Neural crest cell (in vitro differentiated cells): Measurements from ENCODE around the gene ESR2. TPM values are rescaled to one million over a fixed set of nuclear protein-coding genes. Genes with fewer than 3 reads are reported as not detected.
"Not testable (repeated sequence)": the region's sequence is repeated elsewhere in the genome, so short reads cannot be mapped to it uniquely, and the experiment has no call there.

ENCODE experiments used
- DNase-seq: peaks from one replicate; pipeline ENCODE4 v3.0.0; 2021; ENCODE audit warnings: low read depth, mixed read lengths, low spot score
- H3K27ac Mint-ChIP-seq: one replicate; pipeline ENCODE4 v1.8.0; 2021; ENCODE audit warnings: mild to moderate bottlenecking, mixed read lengths; ENCODE audit not compliant: unreplicated experiment
- H3K27me3 Mint-ChIP-seq: 2 replicates; pipeline ENCODE4 v1.8.0; 2021; ENCODE audit warnings: low read depth, mild to moderate bottlenecking, mixed read lengths
- H3K36me3 Mint-ChIP-seq: 2 replicates; pipeline ENCODE4 v1.8.0; 2021; ENCODE audit warnings: low read depth, mild to moderate bottlenecking, mixed read lengths
- H3K4me1 Mint-ChIP-seq: 2 replicates; pipeline ENCODE4 v1.8.0; 2021; ENCODE audit warnings: mixed read lengths
- H3K4me3 Mint-ChIP-seq: one replicate; pipeline ENCODE4 v1.8.0; 2021; ENCODE audit warnings: mild to moderate bottlenecking, mixed read lengths
- H3K9me3 Mint-ChIP-seq: 2 replicates; pipeline ENCODE4 v1.8.0; 2021; ENCODE audit warnings: mixed read lengths
- CTCF ChIP-seq: fragments of 200-600 bp; sonication (generic); conservative IDR thresholded peaks from 2 replicates; pipeline ENCODE4 v1.5.0; 2021; ENCODE audit warnings: antibody characterized with exemption, mild to moderate bottlenecking
- total RNA-seq: library from RNA; stranded (reverse); gene quantifications from 2 replicates; pipeline ENCODE4 v1.2.1, GENCODE V29; 2021

Gene ESR2
- total RNA-seq, 1 donor from 2014 or later: 0.33 TPM

GRCh38 chr14:64119500-64119899 is 174.7 kb downstream of the ESR2 start:
- peak overlapping the region; percentile 58 for H3K27ac Mint-ChIP-seq
- DNase-seq: no peak
- H3K9me3 Mint-ChIP-seq: no peaks in the 10 kb centered on the region
- no peak for TF ChIP-seq CTCF
- no peak overlapping the region for H3K4me3 Mint-ChIP-seq
- peaks cover 14% of the 10 kb centered on the region for H3K36me3 Mint-ChIP-seq
- no peaks in the 10 kb centered on the region for H3K27me3 Mint-ChIP-seq
- H3K4me1 Mint-ChIP-seq: no peaks in the 10 kb centered on the region

- H3K27me3 Mint-ChIP-seq: no peaks in the 10 kb centered on the region
- no peak overlapping the region for H3K4me3 Mint-ChIP-seq
- no peaks in the 10 kb centered on the region for H3K9me3 Mint-ChIP-seq
- TF ChIP-seq CTCF: no peak
- H3K4me1 Mint-ChIP-seq: no peaks in the 10 kb centered on the region
- DNase-seq: no peak
- H3K27ac Mint-ChIP-seq: no peak overlapping the region
- H3K36me3 Mint-ChIP-seq: peaks cover 14% of the 10 kb centered on the region
Observed at GRCh38 chr14:64118892-64119291, 175.3 kb downstream of the ESR2 start.

DNA sequence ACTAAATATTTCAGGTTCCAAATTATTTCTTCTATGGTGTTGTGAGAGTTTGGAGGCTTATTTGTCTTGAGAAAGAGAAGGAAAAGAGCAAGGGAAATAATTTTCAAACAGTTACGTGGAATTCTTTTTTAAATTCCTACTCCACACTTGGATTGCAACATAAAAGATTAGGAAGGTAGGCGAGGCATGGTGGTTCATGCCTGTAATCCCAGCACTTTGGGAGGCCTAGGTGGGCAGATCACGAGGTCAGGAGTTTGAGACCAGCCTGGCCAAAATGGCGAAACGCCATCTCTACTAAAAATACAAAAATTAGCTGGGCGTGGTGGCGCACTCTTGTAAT is 175.8 kb downstream of the ESR2 start:
- not testable (repeated sequence) for H3K27me3 Mint-ChIP-seq, H3K4me1 Mint-ChIP-seq, H3K9me3 Mint-ChIP-seq, DNase-seq, H3K4me3 Mint-ChIP-seq
- Mint-ChIP-seq H3K27ac (peak overlapping the region; percentile 89), H3K36me3 (peaks cover 11% of the 10 kb centered on the region)

- no peak for DNase-seq
- Mint-ChIP-seq H3K9me3 (no peaks in the 10 kb centered on the region), H3K27me3 (no peaks in the 10 kb centered on the region)
Observed at GRCh38 chr14:64117671-64118402, 176.3 kb downstream of the ESR2 start.

GRCh38 chr14:64115401-64115800 is 178.8 kb downstream of the ESR2 start:
- no peaks in the 10 kb centered on the region for H3K9me3 Mint-ChIP-seq
- H3K36me3 Mint-ChIP-seq: peaks cover 6% of the 10 kb centered on the region
- no peak overlapping the region for H3K4me3 Mint-ChIP-seq
- no peaks in the 10 kb centered on the region for H3K27me3 Mint-ChIP-seq
- DNase-seq: no peak
- H3K27ac Mint-ChIP-seq: no peak overlapping the region
- TF ChIP-seq CTCF: no peak
- no peaks in the 10 kb centered on the region for H3K4me1 Mint-ChIP-seq

More at GRCh38 chr14:64117671-64118402, 176.3 kb downstream of the ESR2 start:
- no peak overlapping the region for H3K4me3 Mint-ChIP-seq
- H3K27ac Mint-ChIP-seq: peak overlapping the region; percentile 89
- TF ChIP-seq CTCF: no peak
- peaks cover 9% of the 10 kb centered on the region for H3K36me3 Mint-ChIP-seq
- no peaks in the 10 kb centered on the region for H3K4me1 Mint-ChIP-seq

DNA sequence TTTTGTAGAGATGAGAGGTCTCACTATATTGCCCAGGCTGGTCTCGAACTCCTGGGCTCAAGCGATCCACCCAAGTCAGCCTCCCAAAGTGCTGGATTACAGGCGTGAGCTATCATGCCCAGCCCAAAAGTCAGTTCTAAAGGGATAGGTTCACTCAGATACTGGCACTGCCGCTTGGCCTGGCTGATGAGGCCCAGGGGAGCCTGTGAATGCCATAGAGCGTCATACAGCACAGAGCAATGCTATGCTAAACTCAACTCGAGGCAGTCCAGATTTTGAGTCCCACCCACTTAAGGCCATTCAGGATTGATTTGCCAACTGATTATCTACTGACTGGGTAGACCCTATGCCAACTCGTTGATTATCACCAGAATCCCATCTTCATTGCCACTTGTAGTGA is 179.4 kb downstream of the ESR2 start:
- no peaks in the 10 kb centered on the region for H3K4me1 Mint-ChIP-seq
- H3K36me3 Mint-ChIP-seq: peaks cover 6% of the 10 kb centered on the region
- H3K27me3 Mint-ChIP-seq: no peaks in the 10 kb centered on the region
- TF ChIP-seq CTCF: no peak
- no peak for DNase-seq
- no peaks in the 10 kb centered on the region for H3K9me3 Mint-ChIP-seq
- no peak overlapping the region for H3K4me3 Mint-ChIP-seq
- H3K27ac Mint-ChIP-seq: no peak overlapping the region
